ENCODE measurements around the gene RIMBP2.

Gene RIMBP2

DNA sequence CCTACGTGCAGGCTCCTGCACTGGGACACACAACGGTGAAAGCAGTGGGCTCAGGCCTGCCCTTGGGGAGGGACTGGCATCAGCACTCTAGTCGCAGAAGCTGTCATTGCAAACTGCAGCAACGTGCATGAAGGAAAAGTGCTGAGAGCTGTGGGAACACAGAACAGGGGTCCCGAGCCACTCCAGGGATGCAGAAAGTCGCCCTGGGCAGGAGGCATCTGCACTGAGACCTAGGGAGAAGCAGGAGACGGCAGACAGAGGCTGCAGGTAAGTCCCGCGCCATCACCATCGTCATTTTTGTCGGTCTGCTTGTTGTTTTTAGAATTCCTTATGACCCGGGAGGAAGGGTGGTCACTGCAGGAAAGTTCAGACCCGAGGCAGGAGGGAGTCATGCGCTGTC, 21.6 kb upstream of the RIMBP2 start:
- DNase-seq (ENCODE audit: low read depth), result no peak

DNA sequence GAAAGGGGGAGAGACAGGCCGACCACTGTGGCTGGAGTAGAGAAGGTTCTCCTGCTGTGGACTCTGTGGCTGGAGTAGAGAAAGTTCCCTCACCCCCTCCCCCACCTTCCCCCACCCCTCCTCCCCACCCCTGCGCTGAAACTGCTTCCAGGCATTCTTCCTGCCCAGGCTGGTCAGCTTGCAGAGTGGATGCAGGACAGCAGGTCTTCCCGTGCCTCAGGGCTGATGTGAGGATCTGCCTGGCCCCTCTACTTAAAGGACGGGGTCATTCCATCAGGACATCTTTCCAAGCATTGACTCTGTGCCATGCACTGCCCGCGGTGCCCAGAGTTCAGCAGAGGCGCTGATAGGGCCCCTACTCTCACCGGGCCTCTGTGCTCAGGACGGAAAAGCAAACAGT, 13.2 kb upstream of the RIMBP2 start:
- no peak overlapping the region for H3K4me3 ChIP-seq (ENCODE audit: low read depth, low read length)
- TF ChIP-seq, protein P1, sequence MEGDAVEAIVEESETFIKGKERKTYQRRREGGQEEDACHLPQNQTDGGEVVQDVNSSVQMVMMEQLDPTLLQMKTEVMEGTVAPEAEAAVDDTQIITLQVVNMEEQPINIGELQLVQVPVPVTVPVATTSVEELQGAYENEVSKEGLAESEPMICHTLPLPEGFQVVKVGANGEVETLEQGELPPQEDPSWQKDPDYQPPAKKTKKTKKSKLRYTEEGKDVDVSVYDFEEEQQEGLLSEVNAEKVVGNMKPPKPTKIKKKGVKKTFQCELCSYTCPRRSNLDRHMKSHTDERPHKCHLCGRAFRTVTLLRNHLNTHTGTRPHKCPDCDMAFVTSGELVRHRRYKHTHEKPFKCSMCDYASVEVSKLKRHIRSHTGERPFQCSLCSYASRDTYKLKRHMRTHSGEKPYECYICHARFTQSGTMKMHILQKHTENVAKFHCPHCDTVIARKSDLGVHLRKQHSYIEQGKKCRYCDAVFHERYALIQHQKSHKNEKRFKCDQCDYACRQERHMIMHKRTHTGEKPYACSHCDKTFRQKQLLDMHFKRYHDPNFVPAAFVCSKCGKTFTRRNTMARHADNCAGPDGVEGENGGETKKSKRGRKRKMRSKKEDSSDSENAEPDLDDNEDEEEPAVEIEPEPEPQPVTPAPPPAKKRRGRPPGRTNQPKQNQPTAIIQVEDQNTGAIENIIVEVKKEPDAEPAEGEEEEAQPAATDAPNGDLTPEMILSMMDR (IDR thresholded peaks at IDR 0.05; ENCODE audit: insufficient read depth, low read depth, low read length, missing control alignments), result no peak
- DNase-seq (ENCODE audit: low read depth), result no peak

More for the DNA sequence above, 21.6 kb upstream of the RIMBP2 start:
- H3K4me3 ChIP-seq (ENCODE audit: low read depth, low read length), result no peak overlapping the region
- TF ChIP-seq, protein P1 (IDR thresholded peaks at IDR 0.05; ENCODE audit: insufficient read depth, low read depth, low read length, missing control alignments), result no peak

- no peak for DNase-seq (ENCODE audit: low read depth)
- TF ChIP-seq, protein P1 (IDR thresholded peaks at IDR 0.05; ENCODE audit: insufficient read depth, low read depth, low read length, missing control alignments), result no peak
- no peak overlapping the region for H3K4me3 ChIP-seq (ENCODE audit: low read depth, low read length)
Observed at GRCh38 chr12:130728158-130729058, 12.3 kb upstream of the RIMBP2 start.

DNA sequence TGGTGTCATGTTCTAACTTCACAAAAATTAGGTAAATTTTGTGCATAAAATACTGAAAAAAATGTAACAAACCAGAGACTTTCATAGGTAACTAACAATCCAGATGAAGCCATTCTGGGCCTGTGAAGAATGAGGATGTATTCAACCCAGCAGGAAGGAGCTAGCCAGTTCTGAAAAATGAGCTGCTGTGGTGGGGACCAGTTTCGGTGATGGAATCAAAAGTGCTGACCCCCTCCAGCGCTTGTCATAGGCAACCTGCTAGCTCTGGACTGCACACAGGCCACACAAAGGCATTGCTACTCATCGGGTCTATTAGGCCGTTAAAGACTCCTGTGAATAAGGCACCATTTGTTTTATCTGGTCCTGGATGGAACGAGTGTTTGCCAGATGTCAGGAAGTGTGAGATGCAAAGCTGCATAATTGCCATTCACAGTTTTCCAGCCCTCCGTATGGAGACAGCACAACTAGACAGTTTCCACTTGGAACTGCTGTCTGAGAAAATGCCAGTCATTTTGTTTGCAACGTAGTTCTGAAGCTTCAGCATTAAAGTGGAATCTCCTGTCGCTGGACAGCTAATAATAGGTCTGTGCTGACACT, 3.3 kb upstream of the RIMBP2 start:
- TF ChIP-seq, protein P1 (IDR thresholded peaks at IDR 0.05; ENCODE audit: insufficient read depth, low read depth, low read length, missing control alignments), result no peak
- DNase-seq (ENCODE audit: low read depth), result no peak
- no peak overlapping the region for H3K4me3 ChIP-seq (ENCODE audit: low read depth, low read length)

- no peak for DNase-seq (ENCODE audit: low read depth)
- H3K4me3 ChIP-seq (ENCODE audit: low read depth, low read length), result no peak overlapping the region
- TF ChIP-seq, protein P1 (IDR thresholded peaks at IDR 0.05; ENCODE audit: insufficient read depth, low read depth, low read length, missing control alignments), result no peak
Observed at GRCh38 chr12:130717752-130718151, 1.7 kb upstream of the RIMBP2 start.

DNA sequence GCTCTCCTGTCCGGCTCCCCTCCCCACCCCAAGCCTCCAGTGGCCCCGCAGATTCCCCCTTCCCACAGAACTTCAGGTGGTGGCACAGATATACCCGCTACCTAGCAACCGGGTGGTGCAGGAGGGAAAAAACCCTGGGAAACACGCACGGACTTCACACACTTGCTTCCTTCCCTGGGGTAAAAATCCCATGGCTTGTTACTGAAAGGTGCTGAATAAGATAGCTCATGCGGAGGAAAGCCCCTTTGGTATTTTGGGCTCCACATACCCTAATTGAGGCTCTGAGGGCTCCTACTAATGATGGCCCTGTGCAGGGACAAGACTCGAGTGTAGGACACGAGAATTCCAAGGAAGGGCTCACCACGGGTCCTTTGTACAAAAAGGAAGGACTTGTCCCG, 869 bp upstream of the RIMBP2 start:
- peak; percentile 25 for DNase-seq (ENCODE audit: low read depth)
- TF ChIP-seq, protein P1 (IDR thresholded peaks at IDR 0.05; ENCODE audit: insufficient read depth, low read depth, low read length, missing control alignments), result no peak
- no peak overlapping the region for H3K4me3 ChIP-seq (ENCODE audit: low read depth, low read length)

All from GM12865 (cell line).